Upper lobe of left lung (tissue), 4 donors: ENCODE measurements around the gene MYOM3.

Source experiments
- CTCF ChIP-seq, 6 experiments: fragments of 450-650 bp in 4 of 6; fragments of 200-600 bp in 2 of 6; sonication (generic) in 2 of 6; IDR thresholded peaks; one replicate each; pipeline ENCODE4 v1.5.1; 2016 to 2019; ENCODE audit warnings: antibody characterized with exemption in 6 of 6
- POLR2A ChIP-seq, 4 donors: fragments of 450-650 bp; IDR thresholded peaks; one replicate each; pipeline ENCODE4 v1.5.1; 2016 to 2017; ENCODE audit warnings: antibody characterized with exemption in 4 of 4, mild to moderate bottlenecking in 2 of 4

DNA sequence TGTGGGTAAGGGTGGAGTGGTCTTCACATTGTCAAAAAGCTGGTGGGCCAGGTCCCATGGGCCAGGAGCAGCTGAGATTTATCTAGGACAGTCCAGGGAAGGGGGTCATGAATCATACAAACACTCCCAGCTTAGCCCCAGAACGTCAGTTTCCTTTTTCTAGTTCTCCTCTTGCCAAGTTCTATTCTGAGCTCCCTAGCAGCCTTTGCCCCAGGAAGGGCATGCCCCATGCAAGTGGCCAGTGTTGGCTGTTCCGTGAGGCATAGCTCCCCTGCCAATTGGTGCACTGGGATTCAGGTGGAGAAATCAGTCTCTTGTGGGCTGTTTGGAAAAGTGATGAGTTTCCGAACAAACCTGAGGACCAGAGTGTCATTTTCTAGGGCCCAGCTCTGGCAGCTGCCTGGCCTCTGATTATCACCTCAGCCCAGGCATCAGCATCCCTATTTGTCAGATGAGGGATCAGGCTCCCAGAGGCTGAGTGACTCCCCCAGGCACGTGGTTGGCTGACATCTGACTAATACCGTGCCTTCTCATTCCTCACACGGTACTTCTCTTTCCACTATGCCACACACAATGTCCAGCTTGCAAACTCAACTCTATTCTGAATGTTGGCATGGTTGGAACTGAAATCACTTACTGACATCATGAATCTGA is 14.2 kb upstream of the MYOM3 start:
- TF ChIP-seq CTCF (IDR thresholded peaks at IDR 0.05), result no peak
- TF ChIP-seq POLR2A (IDR thresholded peaks at IDR 0.05), result no peak
